ENCODE results near the gene LDAF1. TPM values are rescaled to one million over a fixed set of nuclear protein-coding genes. Genes with fewer than 3 reads are reported as not detected.

Gene LDAF1
- total and polyA plus RNA-seq, 2 of the 8 experiments (the other 6 are each of a cell fraction or from before 2014, with no cell fraction given): 32.4 to 34.2 TPM

GRCh38 chr16:21157632-21158031, 842 bp upstream of the LDAF1 start:
- no peak overlapping the region for H4K8ac ChIP-seq (ENCODE audit: extremely low read depth, insufficient read depth, low read length)
- CTCF ChIA-PET (ENCODE audit: partially characterized antibody): interaction anchor here (0.9 to 5.8 kb wide), 10 partner anchors 12 to 144 kb away, joined by 3 to 42 read pairs (median 5); no protein-coding TSS in a partner anchor
- H3K9ac ChIP-seq (replicated peaks in 1 of 4; ENCODE audit: extremely low read depth in 1 of 4, low read depth in 3 of 4, low read length in 3 of 4): peak overlapping the region in 1 of 4 experiments; percentile 43; a peak in 2 of 7 replicates
- H2AK5ac ChIP-seq (ENCODE audit: low read depth, low read length): no peak overlapping the region
- FAIRE-seq (no peak), DNase-seq (ENCODE audit: low read depth in 1 of 2, low spot score in 2 of 2) (no peak)
- WGBS, 2 experiments (ENCODE audit: extremely low coverage in 1 of 2, insufficient coverage in 1 of 2, insufficient read length in 1 of 2, insufficient replicate concordance in 2 of 2, low coverage in 1 of 2, low lambda C conversion rate in 2 of 2, missing lambda C conversion rate in 1 of 2): 83% methylated on average over 5 of the region's 5 CpGs; no CpG with 5 or more reads in 1 of the 2 experiments
- H3K4me2 ChIP-seq (ENCODE audit: insufficient read depth in 1 of 2, low read depth in 2 of 2, low read length in 2 of 2): peak overlapping the region in 1 of 2 experiments; percentile 72; a peak in 1 of 4 replicates
- no peak overlapping the region for H4K91ac ChIP-seq (replicated peaks; ENCODE audit: insufficient read length, low read length)
- no peak overlapping the region for H3K56ac ChIP-seq (replicated peaks; ENCODE audit: insufficient read length, low read depth, low read length)
- peaks cover 0 to 7% (median 1%) of the 10 kb centered on the region in 4 experiments; a peak in 3 of 7 replicates for H3K27me3 ChIP-seq (replicated peaks in 1 of 4; ENCODE audit: control insufficient read depth in 3 of 4, extremely low read depth in 1 of 4, insufficient read depth in 3 of 4, low read length in 3 of 4)
- no peak overlapping the region for H3K18ac ChIP-seq (ENCODE audit: extremely low read depth, low read length)
- H4K20me1 ChIP-seq (replicated peaks in 1 of 2; ENCODE audit: control insufficient read depth in 1 of 2, insufficient read depth in 2 of 2, low read length in 2 of 2): peaks cover 0 to 2% of the 10 kb centered on the region in 2 experiments
- POLR2A ChIA-PET (ENCODE audit: partially characterized antibody): interaction anchor here (1.2 to 1.5 kb wide), 2 partner anchors 9 to 44 kb away, joined by 3 to 5 read pairs; no protein-coding TSS in a partner anchor
- H2BK12ac ChIP-seq (ENCODE audit: low read depth, low read length): no peak overlapping the region
- no peak overlapping the region for H3K4ac ChIP-seq (replicated peaks; ENCODE audit: insufficient read length, low read depth, low read length)
- H3K4me1 ChIP-seq (replicated peaks in 1 of 4; ENCODE audit: control insufficient read depth in 3 of 4, insufficient read depth in 4 of 4, low read length in 3 of 4): peaks cover 0 to 10% (median 5%) of the 10 kb centered on the region in 4 experiments; a peak in 4 of 7 replicates
- H2BK20ac ChIP-seq (ENCODE audit: low read length): no peak overlapping the region
- H3K79me2 ChIP-seq (ENCODE audit: control insufficient read depth in 1 of 2, insufficient read depth in 2 of 2, low read length in 2 of 2): peaks cover 0 to 16% of the 10 kb centered on the region in 2 experiments; a peak in 2 of 4 replicates
- no peak overlapping the region for H2BK120ac ChIP-seq (replicated peaks; ENCODE audit: low read depth, low read length)
- H3K36me3 ChIP-seq (ENCODE audit: control insufficient read depth in 2 of 4, insufficient read depth in 4 of 4, low read length in 3 of 4): peaks cover 6 to 15% (median 9%) of the 10 kb centered on the region in 4 experiments
- H3K23ac ChIP-seq (ENCODE audit: insufficient read length): no peak overlapping the region
- no peak overlapping the region for H3K27ac ChIP-seq (ENCODE audit: low read depth, low read length)
- H3K79me1 ChIP-seq (ENCODE audit: low read depth, low read length): no peaks in the 10 kb centered on the region
- H3K23me2 ChIP-seq (ENCODE audit: low read depth, low read length): peaks cover 11% of the 10 kb centered on the region
- H3K14ac ChIP-seq (ENCODE audit: insufficient read length): no peak overlapping the region
- no peak overlapping the region for H2AFZ ChIP-seq (ENCODE audit: low read length)
- H3K9me3 ChIP-seq (ENCODE audit: insufficient read depth in 2 of 2, low read depth in 1 of 2, low read length in 1 of 2): no peaks in the 10 kb centered on the region
- no peak overlapping the region for H2BK15ac ChIP-seq (ENCODE audit: low read length)
- no peak overlapping the region for H4K5ac ChIP-seq (ENCODE audit: insufficient read length, low read depth, low read length)
- no peak overlapping the region for H2BK5ac ChIP-seq (ENCODE audit: low read depth, low read length)
- H3K4me3 ChIP-seq (ENCODE audit: extremely low read depth in 1 of 4, insufficient read depth in 2 of 4, low read depth in 3 of 4, low read length in 4 of 4): peak overlapping the region in 1 of 4 experiments; percentile 86; a peak in 3 of 8 replicates
- TF ChIP-seq SRF (IDR thresholded peaks at IDR 0.05; ENCODE audit: low read depth, low read length): no peak
- TF ChIP-seq RAD21 (IDR thresholded peaks at IDR 0.05 in 1 of 2, conservative IDR thresholded peaks at IDR 0.05 in 1 of 2; ENCODE audit: low read depth in 2 of 2, low read length in 2 of 2): no peak
- no peak for TF ChIP-seq FOSL1 (IDR thresholded peaks at IDR 0.05; ENCODE audit: insufficient read depth, low read depth, low read length)
- TF ChIP-seq TEAD4 (IDR thresholded peaks at IDR 0.05; ENCODE audit: low read depth, low read length): no peak
- TF ChIP-seq MAFK (IDR thresholded peaks at IDR 0.05; ENCODE audit: low read depth, low read length): no peak
- no peak for TF ChIP-seq ATF3 (IDR thresholded peaks at IDR 0.05; ENCODE audit: insufficient read depth, low read depth, low read length)
- TF ChIP-seq SIRT6 (IDR thresholded peaks at IDR 0.05; ENCODE audit: low read length): no peak
- no peak for TF ChIP-seq RNF2 (IDR thresholded peaks at IDR 0.05; ENCODE audit: borderline replicate concordance, low read depth, low read length, missing control alignments, poor library complexity, severe bottlenecking)
- TF ChIP-seq POLR2A (IDR thresholded peaks at IDR 0.05; ENCODE audit: control extremely low read depth in 1 of 2, low read depth in 2 of 2, low read length in 2 of 2): no peak
- TF ChIP-seq CREB1 (IDR thresholded peaks at IDR 0.05): no peak
- TF ChIP-seq ATF2 (IDR thresholded peaks at IDR 0.05; ENCODE audit: low read length): no peak

All from H1 (cell line).